Measurements from ENCODE around the gene GAPVD1.
"Not testable (repeated sequence)": the region's sequence is repeated elsewhere in the genome, so short reads cannot be mapped to it uniquely, and the experiment has no call there.

Gene GAPVD1

DNA sequence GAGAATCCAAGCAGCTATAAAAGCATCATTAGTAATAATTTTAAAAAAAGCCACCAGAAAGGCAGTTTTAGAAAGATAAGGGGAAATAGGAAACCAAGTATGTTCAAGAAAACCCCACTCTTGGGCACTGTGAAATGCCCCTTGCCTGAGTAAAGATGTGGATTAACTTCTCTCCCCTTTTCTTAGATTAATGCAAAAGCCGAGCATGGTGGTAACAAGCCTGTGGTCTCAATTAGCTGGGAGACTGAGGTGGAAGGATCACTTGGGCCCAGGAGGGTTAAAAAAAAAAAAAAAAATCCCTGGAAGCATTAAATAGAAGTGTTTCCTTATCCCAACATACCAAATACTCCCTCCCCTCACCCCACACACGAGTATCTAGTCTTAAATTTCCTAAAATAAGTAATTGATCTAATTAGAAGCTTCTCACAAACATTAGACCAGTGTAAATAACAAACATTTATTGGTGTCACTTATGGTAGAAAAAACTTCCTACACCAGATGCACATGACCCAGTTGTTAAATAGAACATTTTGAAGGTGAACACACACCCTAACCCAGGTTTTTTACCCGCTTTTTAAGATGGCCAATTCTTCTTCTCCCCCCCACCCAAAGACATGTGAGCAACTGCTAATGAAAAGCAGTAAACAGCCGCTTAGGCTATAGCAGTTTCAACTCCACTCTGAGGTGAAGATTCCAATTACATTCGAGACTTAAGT, 25.7 kb upstream of the GAPVD1 start:
- TF ChIP-seq, protein P1, sequence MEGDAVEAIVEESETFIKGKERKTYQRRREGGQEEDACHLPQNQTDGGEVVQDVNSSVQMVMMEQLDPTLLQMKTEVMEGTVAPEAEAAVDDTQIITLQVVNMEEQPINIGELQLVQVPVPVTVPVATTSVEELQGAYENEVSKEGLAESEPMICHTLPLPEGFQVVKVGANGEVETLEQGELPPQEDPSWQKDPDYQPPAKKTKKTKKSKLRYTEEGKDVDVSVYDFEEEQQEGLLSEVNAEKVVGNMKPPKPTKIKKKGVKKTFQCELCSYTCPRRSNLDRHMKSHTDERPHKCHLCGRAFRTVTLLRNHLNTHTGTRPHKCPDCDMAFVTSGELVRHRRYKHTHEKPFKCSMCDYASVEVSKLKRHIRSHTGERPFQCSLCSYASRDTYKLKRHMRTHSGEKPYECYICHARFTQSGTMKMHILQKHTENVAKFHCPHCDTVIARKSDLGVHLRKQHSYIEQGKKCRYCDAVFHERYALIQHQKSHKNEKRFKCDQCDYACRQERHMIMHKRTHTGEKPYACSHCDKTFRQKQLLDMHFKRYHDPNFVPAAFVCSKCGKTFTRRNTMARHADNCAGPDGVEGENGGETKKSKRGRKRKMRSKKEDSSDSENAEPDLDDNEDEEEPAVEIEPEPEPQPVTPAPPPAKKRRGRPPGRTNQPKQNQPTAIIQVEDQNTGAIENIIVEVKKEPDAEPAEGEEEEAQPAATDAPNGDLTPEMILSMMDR (conservative IDR thresholded peaks at IDR 0.05; ENCODE audit: low read depth, low read length) = no peak
- no peak for DNase-seq (ENCODE audit: low read depth)
- peak overlapping the region; percentile 33 for H3K4me3 ChIP-seq (ENCODE audit: low read length)

DNA sequence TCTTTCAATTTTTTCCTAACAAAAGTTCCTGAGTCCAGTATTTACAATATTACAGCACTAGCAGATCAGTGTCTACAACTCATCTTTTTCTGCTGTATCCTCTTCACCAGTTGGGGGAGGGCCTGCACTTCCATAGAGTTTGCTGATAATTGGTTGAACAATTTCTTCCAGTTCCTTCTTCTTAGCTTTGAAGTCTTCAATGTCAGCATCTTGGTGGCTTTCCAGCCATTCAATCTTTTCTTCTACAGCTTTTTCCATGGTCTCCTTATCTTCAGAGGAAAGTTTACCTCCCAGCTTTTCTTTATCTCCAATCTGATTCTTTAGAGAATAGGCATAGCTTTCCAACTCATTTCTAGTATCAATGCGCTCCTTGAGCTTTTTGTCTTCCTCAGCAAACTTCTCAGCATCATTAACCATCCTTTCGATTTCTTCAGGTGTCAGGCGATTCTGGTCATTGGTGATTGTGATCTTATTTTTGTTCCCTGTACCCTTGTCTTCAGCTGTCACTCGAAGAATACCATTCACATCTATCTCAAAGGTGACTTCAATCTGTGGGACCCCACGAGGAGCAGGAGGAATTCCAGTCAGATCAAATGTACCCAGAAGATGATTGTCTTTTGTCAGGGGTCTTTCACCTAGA, 25.0 kb upstream of the GAPVD1 start:
- peak overlapping the region; percentile 33 for H3K4me3 ChIP-seq (ENCODE audit: low read length)
- DNase-seq (ENCODE audit: low read depth) = not testable (repeated sequence)

DNA sequence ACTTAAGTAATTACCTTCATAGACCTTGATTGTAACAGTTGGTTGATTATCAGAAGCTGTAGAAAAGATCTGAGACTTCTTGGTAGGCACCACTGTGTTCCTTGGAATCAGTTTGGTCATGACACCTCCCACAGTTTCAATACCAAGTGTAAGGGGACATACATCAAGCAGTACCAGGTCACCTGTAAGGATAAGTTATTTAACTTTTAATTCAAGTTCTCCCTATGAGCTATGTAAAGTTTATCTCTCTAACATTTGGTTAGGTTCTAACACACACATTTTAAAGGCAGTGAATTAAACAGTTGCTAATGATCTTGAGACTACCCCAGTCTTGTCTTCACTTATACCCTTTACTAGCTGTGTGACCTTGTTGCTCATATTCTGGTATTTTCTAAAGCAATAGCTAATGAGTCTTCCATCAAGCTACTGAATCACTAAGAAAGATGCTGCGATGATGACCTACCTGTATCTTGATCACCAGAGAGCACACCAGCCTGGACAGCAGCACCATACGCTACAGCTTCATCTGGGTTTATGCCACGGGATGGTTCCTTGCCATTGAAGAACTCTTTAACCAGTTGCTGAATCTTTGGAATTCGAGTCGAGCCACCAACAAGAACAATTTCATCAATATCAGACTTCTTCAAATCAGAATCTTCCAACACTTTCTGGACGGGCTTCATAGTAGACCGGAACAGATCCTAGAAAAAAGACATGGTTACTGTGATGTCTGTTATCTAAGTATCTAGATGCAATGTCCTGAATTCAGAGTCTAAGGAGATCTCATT, 23.3 kb upstream of the GAPVD1 start:
- DNase-seq (ENCODE audit: low read depth) = no peak
- peak overlapping the region; percentile 100 for H3K4me3 ChIP-seq (ENCODE audit: low read length)
- TF ChIP-seq, protein P1 (conservative IDR thresholded peaks at IDR 0.05; ENCODE audit: low read depth, low read length) = no peak

DNA sequence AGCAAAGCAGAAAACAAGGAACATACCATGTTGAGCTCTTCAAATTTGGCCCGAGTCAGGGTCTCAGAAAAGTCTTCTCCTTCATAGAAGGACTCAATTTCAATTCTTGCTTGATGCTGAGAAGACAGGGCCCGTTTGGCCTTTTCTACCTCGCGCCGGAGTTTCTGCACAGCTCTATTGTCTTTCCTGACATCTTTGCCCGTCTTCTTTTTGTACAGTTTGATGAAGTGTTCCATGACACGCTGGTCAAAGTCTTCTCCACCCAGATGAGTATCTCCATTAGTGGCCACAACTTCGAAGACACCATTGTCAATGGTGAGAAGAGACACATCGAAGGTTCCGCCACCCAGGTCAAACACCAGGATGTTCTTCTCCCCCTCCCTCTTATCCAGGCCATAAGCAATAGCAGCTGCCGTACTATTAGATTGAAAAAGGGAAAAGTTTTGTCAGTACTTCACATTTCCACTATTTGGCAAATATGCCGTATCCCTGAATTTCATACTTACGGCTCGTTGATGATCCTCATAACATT, 22.6 kb upstream of the GAPVD1 start:
- TF ChIP-seq, protein P1 (conservative IDR thresholded peaks at IDR 0.05; ENCODE audit: low read depth, low read length) = no peak
- no peak for DNase-seq (ENCODE audit: low read depth)
- H3K4me3 ChIP-seq (ENCODE audit: low read length) = peak overlapping the region; percentile 100

DNA sequence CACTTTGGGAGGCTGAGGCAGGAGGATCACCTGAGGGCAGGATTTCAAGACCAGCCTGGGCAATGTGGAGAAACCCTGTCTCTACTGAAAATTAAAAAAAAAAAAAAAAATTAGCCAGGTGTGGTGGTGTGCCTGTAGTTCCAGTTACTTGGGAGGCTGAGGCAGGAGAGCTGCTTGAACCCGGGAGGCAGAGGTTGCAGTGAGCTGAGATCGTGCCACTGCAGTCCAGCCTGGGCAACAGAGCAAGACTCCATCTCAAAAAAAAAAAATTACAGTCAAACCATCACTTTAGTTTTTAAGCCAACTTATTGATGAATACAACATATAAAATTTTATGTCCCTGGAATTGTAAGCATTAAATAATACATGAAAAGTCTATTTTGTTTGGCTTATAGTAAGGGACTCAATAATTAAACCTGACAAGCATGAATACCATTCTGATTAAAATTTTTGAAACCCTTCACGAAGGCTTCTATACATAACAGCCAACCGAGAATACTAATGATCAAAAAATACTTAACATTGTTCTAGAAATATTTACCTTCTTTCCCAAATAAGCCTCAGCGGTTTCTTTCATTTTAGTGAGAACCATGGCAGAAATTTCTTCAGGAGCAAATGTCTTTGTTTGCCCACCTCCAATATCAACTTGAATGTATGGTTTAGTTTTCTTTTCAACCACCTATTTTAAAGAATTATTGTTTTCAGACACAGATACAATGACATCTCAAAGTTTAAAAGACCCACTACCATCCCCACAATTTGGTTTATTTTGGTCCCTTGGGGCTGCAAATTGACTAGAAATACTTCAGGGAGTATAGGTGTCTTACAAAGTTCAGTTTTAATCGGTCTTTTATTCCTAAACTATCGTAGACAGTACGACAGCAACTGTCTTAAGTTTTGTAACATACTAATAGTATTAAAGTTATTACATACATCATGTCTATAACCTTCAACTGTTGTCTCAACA, 21.7 kb upstream of the GAPVD1 start:
- H3K4me3 ChIP-seq (ENCODE audit: low read length) = peak overlapping the region; percentile 100
- TF ChIP-seq, protein P1 (conservative IDR thresholded peaks at IDR 0.05; ENCODE audit: low read depth, low read length) = no peak
- no peak for DNase-seq (ENCODE audit: low read depth)

DNA sequence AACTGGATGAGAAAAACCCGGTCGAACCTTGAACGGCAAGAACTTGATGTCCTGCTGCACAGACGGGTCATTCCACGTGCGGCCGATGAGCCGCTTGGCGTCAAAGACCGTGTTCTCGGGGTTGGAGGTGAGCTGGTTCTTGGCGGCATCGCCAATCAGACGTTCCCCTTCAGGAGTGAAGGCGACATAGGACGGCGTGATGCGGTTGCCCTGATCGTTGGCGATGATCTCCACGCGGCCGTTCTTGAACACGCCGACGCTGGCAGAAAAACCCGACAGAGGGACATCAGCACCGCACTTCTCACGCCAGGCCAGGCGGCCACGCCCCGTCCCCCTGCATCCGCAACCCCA, 21.0 kb upstream of the GAPVD1 start:
- no peak for DNase-seq (ENCODE audit: low read depth)

More for the DNA sequence above, 21.0 kb upstream of the GAPVD1 start:
- peak overlapping the region; percentile 100 for H3K4me3 ChIP-seq (ENCODE audit: low read length)
- TF ChIP-seq, protein P1 (conservative IDR thresholded peaks at IDR 0.05; ENCODE audit: low read depth, low read length) = no peak
